Raji (cell line): ENCODE data around the gene FASN.

Source experiments
- POLR2A ChIP-seq: IDR thresholded peaks from 2 replicates; pipeline ENCODE4 v1.6.1; 2011; ENCODE audit warnings: low read depth, low read length, control low read depth; ENCODE audit not compliant: insufficient read depth

FASN gene

GRCh38 chr17:82086941-82087906 lies 10.8 kb downstream of the FASN start:
- TF ChIP-seq POLR2A: no peak

DNA sequence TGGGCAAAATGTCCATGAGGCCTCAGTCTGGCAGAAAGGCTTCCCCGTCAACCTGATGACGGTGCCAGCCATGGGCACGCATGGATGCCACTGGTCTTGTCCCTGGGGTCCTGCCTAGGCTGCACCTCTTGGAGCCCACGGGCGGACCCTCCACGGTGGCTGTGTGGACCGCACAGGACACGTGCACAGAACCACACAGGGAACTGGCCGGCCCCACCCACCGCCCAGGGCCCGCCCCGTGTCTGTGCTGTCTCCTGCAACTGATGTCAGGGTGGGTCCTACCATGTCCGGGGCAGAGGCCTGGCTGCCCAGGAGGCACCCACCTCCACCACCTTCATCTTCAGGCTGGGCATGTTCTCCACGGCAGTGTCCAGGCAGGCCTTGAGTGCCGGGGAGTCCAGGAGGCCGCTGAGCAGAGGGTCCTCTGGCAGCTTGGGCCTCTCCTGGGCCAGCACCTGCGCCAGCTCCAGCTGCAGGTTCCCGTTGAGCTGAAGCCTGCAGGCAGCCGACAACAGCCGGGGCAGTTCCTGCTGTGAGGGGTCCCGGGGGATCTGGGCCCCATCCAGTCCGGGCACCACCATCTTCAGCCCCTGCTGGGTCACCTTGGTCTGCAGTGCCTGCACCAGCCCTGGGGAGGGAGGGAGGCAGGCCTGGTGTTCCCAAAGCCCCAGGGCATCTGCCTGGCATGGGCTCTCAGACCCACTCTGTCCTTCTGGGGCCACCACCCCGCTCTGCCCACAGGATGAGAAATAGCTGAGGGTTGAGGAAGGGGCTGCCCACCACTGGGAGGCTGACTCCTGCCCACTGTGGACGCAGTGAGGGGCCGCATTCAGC lies 11.9 kb downstream of the FASN start:
- TF ChIP-seq POLR2A: no peak

DNA sequence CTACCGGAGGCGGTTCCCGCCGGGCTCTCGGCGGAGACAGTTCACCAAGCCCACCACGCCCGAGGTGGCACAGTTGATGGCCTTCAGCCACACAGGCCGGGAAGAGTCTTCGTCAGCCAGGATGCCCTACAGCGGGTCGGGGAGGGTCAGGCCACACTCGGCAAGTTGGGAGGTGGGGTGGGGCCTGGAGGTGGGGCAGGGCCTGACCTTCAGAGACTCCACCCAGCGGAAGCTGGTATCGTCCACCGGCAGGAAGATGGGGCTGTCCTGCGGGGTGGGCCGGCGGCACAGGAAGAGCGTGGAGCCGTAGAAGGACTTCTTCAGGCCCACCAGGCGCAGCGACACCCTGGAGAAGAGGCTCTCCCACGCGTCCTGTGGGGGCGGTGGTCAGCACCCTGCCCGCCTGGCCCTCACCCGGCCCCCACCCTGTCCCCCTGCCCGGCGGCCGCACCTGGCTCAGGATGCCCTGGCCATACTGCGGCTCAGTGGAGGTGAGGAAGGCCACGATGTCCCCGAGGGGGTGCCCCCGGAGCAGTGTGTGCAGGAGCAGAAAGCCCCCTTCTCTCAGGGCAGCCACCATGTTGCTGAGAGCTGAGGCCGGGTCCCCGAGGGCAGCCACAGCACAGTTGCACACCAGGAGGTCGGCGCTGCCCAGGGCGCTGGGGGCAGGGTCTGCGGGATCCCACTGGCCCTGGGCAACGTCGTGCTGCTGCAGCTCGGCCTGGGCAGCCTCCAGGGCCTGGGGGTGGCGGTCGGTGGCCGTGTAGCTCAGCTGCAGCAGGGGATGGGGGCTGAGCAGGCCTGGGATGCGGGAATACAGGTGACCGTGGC lies 12.8 kb downstream of the FASN start:
- no peak for TF ChIP-seq POLR2A

DNA sequence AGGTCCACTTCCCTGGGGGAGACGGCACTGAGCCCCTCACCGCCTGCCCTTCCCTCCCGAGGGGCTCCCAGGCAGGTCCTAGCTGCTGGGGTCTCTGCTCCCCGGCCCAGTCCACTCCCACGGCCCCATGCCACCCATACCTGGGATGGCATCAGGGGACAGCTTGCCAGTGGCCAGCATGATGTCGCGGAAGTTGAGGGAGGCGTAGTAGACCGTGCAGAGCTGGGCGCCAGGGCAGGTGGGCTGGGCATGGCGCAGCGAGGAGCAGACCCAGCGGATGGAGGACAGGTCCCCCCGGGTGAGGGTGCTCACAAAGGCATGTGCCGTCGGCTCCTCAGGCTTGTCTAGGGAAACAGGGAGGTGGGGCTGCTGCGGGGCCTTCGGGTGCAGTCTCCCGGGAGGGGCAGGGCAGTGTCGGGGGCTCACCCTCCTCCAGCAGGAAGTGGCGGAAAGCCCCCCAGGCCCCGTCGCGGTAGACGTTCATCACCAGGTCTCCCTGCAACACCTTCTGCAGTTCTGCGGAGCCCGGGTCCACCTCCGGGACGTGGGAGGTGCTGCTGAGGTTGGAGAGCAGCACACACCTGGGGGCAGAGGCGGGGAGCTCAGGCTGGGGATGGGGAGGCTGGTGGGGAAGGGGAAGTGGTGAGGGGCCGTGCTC lies 13.5 kb downstream of the FASN start:
- TF ChIP-seq POLR2A: no peak

GRCh38 chr17:82083533-82084359 lies 14.3 kb downstream of the FASN start:
- TF ChIP-seq POLR2A: no peak

GRCh38 chr17:82083009-82083408 lies 15.0 kb downstream of the FASN start:
- TF ChIP-seq POLR2A: no peak

DNA sequence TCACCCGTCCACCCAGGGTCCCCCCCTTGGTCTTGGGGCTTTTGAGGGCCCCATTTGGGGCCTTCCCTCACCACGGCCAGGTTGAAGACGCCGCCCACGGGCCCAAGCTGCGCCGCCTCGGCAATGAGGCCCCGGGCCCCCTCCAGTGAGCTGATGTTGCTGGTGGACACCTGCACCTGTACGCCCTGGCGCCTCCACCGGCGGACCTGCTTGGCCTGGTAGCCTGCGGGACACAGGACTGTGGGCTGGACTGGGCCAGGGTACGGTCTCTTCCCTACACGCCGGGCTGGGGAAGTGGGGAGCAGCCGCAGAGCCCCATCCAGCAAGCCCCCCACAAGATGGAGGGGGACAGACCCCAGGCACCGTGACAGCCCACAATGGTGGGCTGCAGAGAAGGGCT lies 15.6 kb downstream of the FASN start:
- TF ChIP-seq POLR2A: no peak

GRCh38 chr17:82081966-82082365 lies 16.1 kb downstream of the FASN start:
- TF ChIP-seq POLR2A: no peak

DNA sequence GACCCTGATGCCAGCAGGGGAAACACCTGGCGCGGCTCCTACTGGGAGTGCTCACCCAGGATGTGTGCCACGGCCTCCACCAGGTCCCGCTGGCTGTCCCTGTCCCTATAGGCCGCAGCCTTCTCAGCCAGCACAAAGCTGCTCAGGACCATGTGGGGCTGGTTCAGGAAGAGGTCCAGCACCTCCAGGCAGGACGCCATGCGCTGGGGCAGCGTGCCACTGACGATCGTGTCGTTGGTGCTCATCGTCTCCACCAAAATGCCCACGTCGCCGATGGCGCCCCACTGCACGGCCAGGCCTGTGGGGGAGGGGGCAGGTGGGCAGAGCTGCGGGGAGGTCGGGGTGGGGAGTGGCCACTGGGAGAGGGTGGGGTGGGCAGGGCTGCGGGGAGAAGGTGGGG lies 16.5 kb downstream of the FASN start:
- TF ChIP-seq POLR2A: no peak

DNA sequence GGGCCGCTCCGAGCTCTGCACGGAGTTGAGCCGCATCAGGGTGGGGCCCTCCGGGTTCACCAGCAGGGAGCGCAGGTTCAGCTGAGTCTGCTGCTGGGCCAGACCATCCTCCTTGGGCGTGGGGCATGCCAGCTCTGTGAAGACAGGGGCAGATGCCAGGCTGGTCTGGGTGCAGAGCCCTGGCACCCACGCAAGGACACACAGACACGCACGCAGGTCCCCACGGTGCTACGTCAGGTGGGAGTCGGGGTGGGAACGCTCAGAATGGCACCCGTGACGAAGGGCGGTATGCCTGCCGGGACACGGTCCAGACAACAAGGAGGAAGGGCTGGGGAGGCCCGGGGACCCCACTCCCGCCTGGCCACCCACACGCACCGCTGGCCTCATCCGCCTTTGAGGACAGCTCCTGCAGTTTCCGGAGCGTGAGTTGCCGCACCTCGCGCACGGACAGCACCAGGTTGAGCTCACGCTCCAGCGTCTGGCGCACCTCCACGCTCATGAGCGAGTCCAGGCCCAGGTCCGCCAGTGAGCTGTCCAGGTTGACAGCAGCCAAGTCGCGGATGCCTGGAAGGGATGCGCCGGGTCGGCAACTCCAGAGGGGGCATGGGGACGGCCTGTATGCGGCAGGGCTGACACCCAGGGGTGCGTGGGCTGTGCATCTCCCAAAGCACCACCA lies 17.1 kb downstream of the FASN start:
- no peak for TF ChIP-seq POLR2A

GRCh38 chr17:82080048-82080788 lies 17.8 kb downstream of the FASN start:
- TF ChIP-seq POLR2A: no peak

DNA sequence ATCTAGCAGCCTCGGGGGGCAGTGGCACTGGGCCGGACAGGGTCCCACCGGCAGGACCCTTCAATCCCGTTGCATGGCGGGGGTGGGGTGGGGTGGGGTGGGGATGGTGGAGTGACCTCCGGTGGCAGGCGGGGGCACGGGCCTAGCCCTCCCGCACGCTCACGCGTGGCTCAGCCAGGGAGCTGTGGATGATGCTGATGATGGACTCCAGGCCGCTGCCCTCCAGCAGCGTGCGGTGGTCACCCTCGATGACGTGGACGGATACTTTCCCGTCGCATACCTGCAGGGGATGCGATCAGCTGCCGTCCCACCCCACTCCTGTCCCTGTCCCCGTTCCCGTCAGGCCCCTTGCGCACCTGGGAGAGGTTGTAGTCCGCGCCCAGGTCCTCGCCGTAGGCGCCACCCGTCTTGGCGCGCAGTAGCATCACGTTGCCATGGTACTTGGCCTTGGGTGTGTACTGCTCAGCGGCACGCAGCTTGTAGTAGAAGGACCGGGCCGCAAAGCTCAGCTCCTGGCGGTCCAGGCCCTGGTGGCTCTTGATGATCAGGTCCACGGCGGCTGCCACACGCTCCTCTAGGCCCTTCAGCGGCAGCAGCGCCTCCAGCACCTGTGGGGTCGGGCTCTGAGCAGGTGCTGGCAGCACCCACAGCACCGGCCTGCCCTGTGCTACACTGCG lies 18.9 kb downstream of the FASN start:
- TF ChIP-seq POLR2A: no peak

GRCh38 chr17:82078433-82078832 lies 19.6 kb downstream of the FASN start:
- TF ChIP-seq POLR2A: no peak
